Urothelium cell line (cell line): ENCODE results near the gene MRTFA.
"Not testable (repeated sequence)": the region's sequence is repeated elsewhere in the genome, so short reads cannot be mapped to it uniquely, and the experiment has no call there.

ENCODE experiments used
- DNase-seq: peaks from one replicate; pipeline ENCODE4 v3.0.0; 2011; ENCODE audit warnings: low spot score, mixed read lengths
- FAIRE-seq: peaks from 2 replicates; lab custom pipeline; 2011; peaks lifted over from hg19 to GRCh38; lab: Jason Lieb, UNC

The MRTFA gene

DNA sequence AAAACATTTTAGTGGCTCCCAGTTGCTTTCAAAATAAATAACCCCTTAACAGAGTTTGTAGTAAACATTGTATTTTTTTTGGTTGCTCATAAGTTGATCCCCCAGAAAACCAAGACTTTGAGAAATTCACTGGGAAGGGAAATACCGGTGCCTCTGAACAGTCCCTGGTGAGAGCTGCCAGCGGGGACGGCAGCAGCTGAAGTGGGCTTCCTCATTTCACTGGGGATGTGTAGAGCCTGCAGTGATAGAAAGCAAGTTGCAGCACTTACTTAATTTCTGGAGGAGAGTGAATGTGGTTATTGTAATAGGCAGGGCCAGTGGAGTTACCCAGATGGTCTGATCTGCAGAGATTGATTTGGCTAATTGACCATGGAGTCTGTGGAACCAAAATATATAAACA lies 24.2 kb upstream of the MRTFA start:
- DNase-seq (no peak), FAIRE-seq (no peak)

- DNase-seq (no peak), FAIRE-seq (no peak)
Observed at GRCh38 chr22:40659166-40659565, 22.6 kb upstream of the MRTFA start.

DNA sequence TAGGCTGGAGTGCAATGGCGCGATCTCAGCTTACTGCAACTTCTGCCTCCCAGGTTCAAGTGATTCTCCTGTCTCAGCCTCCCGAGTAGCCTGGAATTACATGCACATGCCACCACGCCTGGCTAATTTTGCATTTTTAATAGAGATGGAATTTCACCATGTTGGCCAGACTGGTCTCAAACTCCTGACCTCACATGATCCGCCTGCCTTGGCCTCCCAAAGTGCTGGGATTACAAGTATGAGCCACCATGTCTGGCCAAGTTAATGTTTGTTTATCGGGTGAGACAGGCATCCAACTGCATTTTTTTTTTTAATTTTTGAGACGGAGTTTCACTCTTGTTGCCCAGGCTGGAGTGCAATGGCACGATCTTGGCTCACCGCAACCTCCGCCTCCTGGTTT lies 20.1 kb upstream of the MRTFA start:
- FAIRE-seq, result not testable (repeated sequence)

GRCh38 chr22:40655941-40656340 lies 19.4 kb upstream of the MRTFA start:
- not testable (repeated sequence) for FAIRE-seq, DNase-seq

More for the DNA sequence above, 20.1 kb upstream of the MRTFA start:
- DNase-seq, result not testable (repeated sequence)

DNA sequence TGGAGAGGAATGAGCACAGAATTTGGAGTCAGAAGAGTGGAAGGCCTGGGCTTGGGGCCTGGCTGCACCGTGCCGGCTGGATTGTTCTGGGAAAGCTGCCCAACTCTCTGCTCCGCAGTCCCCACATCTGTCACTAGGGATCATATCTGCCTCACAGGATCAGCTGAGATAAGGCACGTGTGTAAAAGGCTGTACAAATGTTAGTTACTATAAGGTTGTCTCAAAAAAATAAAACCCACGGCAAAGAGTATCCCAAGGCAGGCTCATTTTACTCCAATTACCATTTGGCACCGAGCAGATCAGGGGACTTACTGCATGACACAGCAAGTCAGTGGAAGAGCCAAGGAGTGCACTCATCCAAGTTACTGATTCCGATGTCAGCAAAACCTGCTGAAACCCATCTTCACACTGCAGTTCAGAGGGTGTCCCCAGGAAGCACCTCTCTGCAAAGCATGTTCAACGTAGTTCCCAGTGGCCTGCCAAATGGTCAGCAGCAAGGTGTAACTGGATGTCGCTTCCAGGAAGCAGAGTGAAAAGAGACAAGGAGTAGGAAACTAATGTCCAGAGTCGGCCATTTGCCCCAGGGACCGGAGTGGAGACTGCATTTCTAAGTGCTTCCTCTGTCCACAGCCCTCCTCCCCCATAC lies 18.1 kb upstream of the MRTFA start:
- DNase-seq (peak; percentile 38), FAIRE-seq (no peak)

- DNase-seq (no peak), FAIRE-seq (no peak)
Observed at GRCh38 chr22:40653361-40653760, 16.8 kb upstream of the MRTFA start.

GRCh38 chr22:40651563-40652501 lies 15.3 kb upstream of the MRTFA start:
- DNase-seq (peak; percentile 97), FAIRE-seq (peak; percentile 99)

GRCh38 chr22:40651057-40651456 lies 14.5 kb upstream of the MRTFA start:
- FAIRE-seq (no peak), DNase-seq (no peak)

DNA sequence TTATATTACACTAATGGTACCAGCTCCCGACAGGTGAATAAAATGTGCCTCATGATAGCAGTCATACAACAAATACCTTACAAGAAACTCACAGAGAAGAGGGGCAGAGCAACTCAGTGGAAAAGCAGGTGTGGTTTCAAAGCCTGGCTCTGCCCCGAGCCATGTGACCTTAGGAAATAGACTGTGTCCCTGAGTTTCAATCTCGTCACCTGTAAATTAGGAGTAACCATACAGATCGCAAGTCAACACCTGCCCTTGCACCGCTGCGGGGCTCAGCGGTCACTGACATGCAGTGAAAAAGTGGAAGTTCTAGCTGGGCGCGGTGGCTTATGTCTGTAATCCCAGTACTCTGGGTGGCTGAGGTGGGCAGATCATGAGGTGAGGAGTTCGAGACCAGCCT lies 11.9 kb upstream of the MRTFA start:
- FAIRE-seq (no peak), DNase-seq (no peak)

GRCh38 chr22:40645579-40646197 lies 9.2 kb upstream of the MRTFA start:
- no peak for FAIRE-seq
- no peak for DNase-seq

DNA sequence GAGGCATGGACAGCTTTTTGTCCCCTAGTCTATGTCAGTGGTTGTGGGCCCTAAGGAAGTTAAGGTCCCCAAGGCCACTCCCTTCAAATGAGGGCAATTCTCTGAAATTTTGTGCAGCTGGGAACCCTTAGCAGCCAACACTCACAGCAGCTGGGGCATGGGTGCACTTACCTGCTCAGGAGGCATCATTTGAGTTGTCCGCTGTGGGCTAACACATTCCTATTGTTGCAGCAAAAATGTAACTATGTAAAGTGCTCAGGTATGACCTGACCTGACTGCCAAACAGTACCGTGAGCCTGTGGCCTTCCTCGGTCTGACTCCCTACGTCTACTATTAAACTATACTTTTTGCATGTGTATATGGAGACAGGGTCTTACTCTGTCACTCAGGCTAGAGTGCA lies 5.8 kb upstream of the MRTFA start:
- FAIRE-seq, result no peak
- DNase-seq, result no peak

DNA sequence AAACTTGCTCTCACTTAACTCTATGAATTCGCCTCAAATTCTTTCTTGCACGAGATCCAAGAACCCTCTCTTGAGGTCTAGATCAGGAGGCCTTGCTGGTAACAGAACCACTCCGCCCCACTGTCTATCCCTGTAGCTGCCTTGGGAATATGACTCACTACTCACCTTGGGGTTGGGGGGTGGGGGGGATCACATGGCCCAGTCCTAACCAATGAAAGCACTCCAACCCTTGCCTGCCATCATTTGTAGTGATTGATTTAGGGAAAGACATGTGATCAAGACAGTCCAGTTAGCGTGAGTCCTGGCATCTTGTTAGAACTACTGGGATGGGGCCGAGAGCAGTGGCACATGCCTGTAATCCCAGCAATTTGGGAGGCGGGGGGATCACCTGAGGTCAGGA lies 4.8 kb upstream of the MRTFA start:
- peak; percentile 58 for FAIRE-seq
- DNase-seq, result peak; percentile 54

DNA sequence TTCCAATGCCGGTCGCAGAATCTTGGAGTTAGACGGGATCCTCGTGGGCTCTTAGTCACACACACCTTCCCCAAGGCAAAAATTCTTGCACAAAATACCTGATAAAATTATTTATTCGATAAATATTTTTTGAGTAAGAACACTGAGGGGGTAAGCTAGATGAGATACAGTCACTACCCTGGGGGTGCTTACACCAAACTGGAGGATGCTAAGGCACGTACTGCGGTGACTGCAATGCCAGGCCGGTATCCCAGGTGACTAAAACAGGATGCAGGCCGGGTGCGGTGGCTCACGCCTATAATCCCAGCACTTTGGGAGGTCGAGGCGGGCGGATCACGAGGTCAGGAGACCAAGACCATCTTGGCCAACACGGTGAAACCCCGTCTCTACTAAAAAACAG lies 1.7 kb upstream of the MRTFA start:
- DNase-seq, result no peak
- FAIRE-seq, result no peak

- DNase-seq (no peak), FAIRE-seq (no peak)
Observed at GRCh38 chr22:40637183-40638150, 948 bp upstream of the MRTFA start.

GRCh38 chr22:40635940-40636379 lies 559 bp downstream of the MRTFA start:
- DNase-seq (peak; percentile 23), FAIRE-seq (no peak)

DNA sequence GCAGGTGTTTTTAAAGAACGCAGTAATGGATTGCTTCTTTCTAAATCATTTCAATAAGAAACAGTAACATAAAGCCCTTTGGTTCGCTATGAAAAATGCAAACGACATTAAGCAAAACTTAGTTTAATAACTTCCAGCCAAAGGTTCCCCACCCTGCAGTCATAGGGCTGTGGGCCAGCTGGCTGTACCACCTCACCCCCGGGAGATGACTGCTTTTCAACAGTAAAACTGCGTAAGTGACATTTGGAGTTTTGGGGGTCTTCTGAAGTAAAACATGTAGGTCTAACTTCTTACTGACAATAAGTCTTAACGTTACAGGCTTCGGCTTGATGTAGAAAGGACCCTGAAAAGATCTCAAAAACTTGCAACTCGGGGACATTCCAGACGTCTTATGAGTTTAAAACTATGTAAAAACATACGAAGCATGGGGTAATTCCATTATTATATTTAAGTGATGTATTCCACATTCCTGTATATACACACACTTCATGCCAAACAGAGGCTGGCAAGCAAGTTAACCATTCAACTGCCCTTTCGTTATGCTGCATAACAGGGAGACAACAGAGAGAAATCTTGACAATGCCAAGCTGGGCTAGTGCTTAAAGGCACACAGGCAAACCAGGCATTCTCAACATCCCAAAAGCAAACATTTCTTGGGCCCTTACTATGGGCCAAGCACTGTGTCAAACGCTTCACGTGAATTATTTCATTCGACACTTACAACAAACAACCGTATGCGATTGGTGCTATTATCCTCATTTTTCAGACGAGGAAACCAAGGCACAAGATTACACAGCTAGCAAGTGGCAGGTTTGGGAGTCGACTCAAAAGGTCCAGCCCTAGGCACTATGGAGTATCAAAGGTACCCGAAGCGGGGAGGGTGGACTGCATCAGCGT lies 1.2 kb downstream of the MRTFA start:
- no peak for DNase-seq
- FAIRE-seq, result no peak

DNA sequence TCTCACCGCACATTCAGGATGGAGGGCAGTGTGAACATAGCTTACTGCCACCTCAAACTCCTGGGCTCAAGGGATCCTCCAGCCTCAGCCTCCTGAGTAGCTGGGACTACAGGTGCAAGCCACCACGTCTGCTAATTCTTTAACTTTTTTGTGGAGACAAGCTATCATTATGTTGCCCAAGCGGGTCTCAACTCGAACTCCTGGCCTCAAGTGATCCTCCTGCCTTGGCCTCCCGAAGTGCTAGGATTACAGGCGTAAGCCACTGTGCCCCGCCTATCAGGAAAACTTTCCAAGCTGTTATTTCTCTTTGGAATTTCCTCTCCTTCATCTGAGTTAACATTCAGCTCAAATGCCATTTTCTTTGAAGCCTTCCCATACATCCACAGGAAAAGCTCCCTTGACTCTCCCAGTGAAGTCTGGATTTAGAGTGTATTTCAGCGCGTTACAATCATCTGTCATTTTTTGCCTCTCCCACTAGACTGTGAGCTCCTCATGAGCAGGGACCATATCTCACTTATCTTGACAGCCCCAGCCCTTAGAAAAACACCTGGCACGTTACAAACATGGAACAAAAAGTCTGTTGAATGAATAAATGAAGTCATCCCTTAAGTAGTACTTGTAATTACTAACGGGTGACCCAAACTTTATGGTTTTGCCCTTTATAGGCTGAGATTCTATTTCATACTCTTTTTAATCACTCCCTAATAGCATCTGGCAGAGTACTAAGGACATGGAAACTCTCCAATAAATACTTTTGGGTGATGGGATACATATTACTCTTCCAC lies 2.2 kb downstream of the MRTFA start:
- DNase-seq (no peak), FAIRE-seq (no peak)

DNA sequence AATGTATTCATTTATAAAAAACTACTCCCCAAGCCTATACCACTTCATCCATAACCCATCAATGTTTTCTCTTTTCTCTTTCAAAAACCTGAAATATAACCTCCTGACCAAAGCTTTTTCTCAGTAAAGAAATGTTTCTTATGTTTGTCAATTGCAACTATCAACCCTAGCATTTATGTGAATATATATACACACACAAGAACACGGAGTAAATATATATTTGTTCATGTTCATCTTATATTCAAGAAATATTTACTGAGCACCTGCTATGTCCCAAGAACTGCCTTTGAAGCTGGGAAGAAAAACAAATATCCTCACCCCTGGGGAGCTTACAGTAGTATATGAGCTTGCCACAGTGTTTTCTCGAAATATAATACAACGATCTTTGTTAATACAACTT lies 3.5 kb downstream of the MRTFA start:
- DNase-seq, result no peak
- no peak for FAIRE-seq

DNA sequence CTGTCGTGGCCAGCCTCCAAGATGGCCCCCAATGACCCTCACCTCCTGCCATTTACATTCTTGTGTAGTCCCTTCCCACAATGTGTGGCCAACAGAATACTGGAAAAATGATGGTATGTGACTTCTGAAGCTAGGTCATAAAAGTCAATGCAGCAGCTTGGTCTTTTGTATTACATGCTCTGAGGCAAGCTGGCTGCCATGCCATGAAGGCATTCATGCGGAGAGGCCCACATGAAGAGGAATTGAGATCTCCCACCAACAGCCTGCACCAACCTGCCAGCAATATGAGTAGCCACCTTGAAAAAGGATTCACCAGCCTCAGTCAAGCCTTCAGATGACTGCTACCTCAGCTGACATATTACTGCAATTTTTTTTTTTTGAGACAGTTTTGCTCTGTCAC lies 4.6 kb downstream of the MRTFA start:
- FAIRE-seq (no peak), DNase-seq (no peak)
